Measurements from ENCODE around the gene C11orf21. TPM values are rescaled to one million over a fixed set of nuclear protein-coding genes. Genes with fewer than 3 reads are reported as not detected.

The C11orf21 gene
- total RNA-seq, 2 donors from 2014 or later: 4.8 to 19.1 TPM

- DNase-seq: peak; percentile 18
- no peak for ATAC-seq
- intact Hi-C loops (cut with DNase I): loop anchor here in 1 of 2 donors (10.0 kb wide), 1 partner anchor 583 kb away; no protein-coding TSS in a partner anchor
Measured at GRCh38 chr11:2311353-2312133, 9.8 kb upstream of the C11orf21 start.

GRCh38 chr11:2310786-2311352, 9.2 kb upstream of the C11orf21 start:
- DNase-seq (peak; percentile 13), ATAC-seq (no peak)
- intact Hi-C loops (cut with DNase I): loop anchor here in 1 of 2 donors (10.0 kb wide), 1 partner anchor 584 kb away; no protein-coding TSS in a partner anchor

- ATAC-seq (no peak), DNase-seq (peak; percentile 21)
- intact Hi-C loops (cut with DNase I): loop anchor here in 1 of 2 donors (10.0 kb wide), 1 partner anchor 585 kb away; no protein-coding TSS in a partner anchor
Measured at GRCh38 chr11:2310073-2310785, 8.5 kb upstream of the C11orf21 start.

- DNase-seq: peak; percentile 7
- ATAC-seq: no peak
Measured at GRCh38 chr11:2309251-2310072, 7.7 kb upstream of the C11orf21 start.

GRCh38 chr11:2308713-2309112, 7.0 kb upstream of the C11orf21 start:
- ATAC-seq (no peak), DNase-seq (no peak)
- intact Hi-C loops (cut with DNase I): loop anchor here (10.0 kb wide), 1 partner anchor 216 kb away; no protein-coding TSS in a partner anchor

More at GRCh38 chr11:2309251-2310072, 7.7 kb upstream of the C11orf21 start:
- intact Hi-C loops (cut with DNase I): loop anchor here (10.0 kb wide), 2 partner anchors 215 to 585 kb away; no protein-coding TSS in a partner anchor

GRCh38 chr11:2307501-2308331, 6.0 kb upstream of the C11orf21 start:
- DNase-seq (no peak), ATAC-seq (no peak)
- intact Hi-C loops (cut with DNase I): loop anchor here (2.0 to 10.0 kb wide), 2 partner anchors 111 to 217 kb away; no protein-coding TSS in a partner anchor

GRCh38 chr11:2306877-2307500, 5.3 kb upstream of the C11orf21 start:
- DNase-seq (no peak), ATAC-seq (peak in 1 of 2 donors; percentile 4)
- intact Hi-C loops (cut with DNase I): loop anchor here (2.0 to 10.0 kb wide), 2 partner anchors 112 to 218 kb away; no protein-coding TSS in a partner anchor

- ATAC-seq (peak; percentile 10 to 23), DNase-seq (peak; percentile 70)
- intact Hi-C loops (cut with DNase I): loop anchor here (2.0 to 10.0 kb wide), 2 partner anchors 112 to 218 kb away; no protein-coding TSS in a partner anchor
Measured at GRCh38 chr11:2306452-2306823, 4.7 kb upstream of the C11orf21 start.

GRCh38 chr11:2305788-2306451, 4.2 kb upstream of the C11orf21 start:
- ATAC-seq (no peak), DNase-seq (no peak)
- intact Hi-C loops (cut with DNase I): loop anchor here (1.0 to 10.0 kb wide), 3 partner anchors 113 to 219 kb away; no protein-coding TSS in a partner anchor

- peak; percentile 52 to 55 for ATAC-seq
- peak; percentile 93 for DNase-seq
- intact Hi-C loops (cut with DNase I): loop anchor here (1.0 to 10.0 kb wide), 2 partner anchors 115 to 220 kb away; no protein-coding TSS in a partner anchor
Measured at GRCh38 chr11:2305140-2305778, 3.5 kb upstream of the C11orf21 start.

- no peak for DNase-seq
- peak in 1 of 2 donors; percentile 4 for ATAC-seq
- intact Hi-C loops (cut with DNase I): loop anchor here (1.0 to 10.0 kb wide), 3 partner anchors 107 to 220 kb away; no protein-coding TSS in a partner anchor
Measured at GRCh38 chr11:2304506-2305139, 2.9 kb upstream of the C11orf21 start.

GRCh38 chr11:2303627-2304505, 2.1 kb upstream of the C11orf21 start:
- peak; percentile 69 for DNase-seq
- intact Hi-C loops (cut with DNase I): loop anchor here (5.0 to 10.0 kb wide), 2 partner anchors 107 to 221 kb away; no protein-coding TSS in a partner anchor
- ATAC-seq: peak; percentile 45 to 55

GRCh38 chr11:2302896-2303626, 1.3 kb upstream of the C11orf21 start:
- DNase-seq (peak; percentile 57), ATAC-seq (peak; percentile 43 to 51)
- intact Hi-C loops (cut with DNase I): loop anchor here (5.0 to 10.0 kb wide), 2 partner anchors 106 to 222 kb away; no protein-coding TSS in a partner anchor

Data from left cardiac atrium (tissue), 4 donors.